Cardiac muscle cell (in vitro differentiated cells and primary cell): ENCODE results near the gene TMEM221. TPM values are rescaled to one million over a fixed set of nuclear protein-coding genes. Genes with fewer than 3 reads are reported as not detected.

Experiments
- DNase-seq, 2 donors: peaks; one replicate each; pipeline versions ENCODE4 v3.0.0 to v3.0.0-alpha.2; 2010 to 2017; ENCODE audit warnings: low read depth in 1 of 2, low spot score in 1 of 2
- H3K27ac ChIP-seq: fragments of 200-600 bp; sonication (generic); 2 replicates; pipeline ENCODE4 v1.5.1; 2016
- H3K27me3 ChIP-seq: fragments of 200-600 bp; sonication (generic); 2 replicates; pipeline ENCODE4 v1.6.0; 2016; ENCODE audit warnings: control low read depth
- H3K36me3 ChIP-seq: fragments of 200-600 bp; sonication (generic); 2 replicates; pipeline ENCODE4 v1.5.1; 2016; ENCODE audit warnings: control low read depth
- H3K4me1 ChIP-seq: fragments of 200-600 bp; sonication (generic); 2 replicates; pipeline ENCODE4 v1.8.1; 2017; ENCODE audit warnings: low read depth, mild to moderate bottlenecking, mixed run types
- H3K4me3 ChIP-seq: fragments of 200-600 bp; sonication (generic); 2 replicates; pipeline ENCODE4 v1.5.1; 2016; ENCODE audit warnings: mild to moderate bottlenecking
- H3K9me3 ChIP-seq: fragments of 200-600 bp; sonication (generic); 2 replicates; pipeline ENCODE4 v1.5.1; 2017; ENCODE audit warnings: low read depth, mild to moderate bottlenecking, control low read depth
- CTCF ChIP-seq: IDR thresholded peaks from 2 replicates; pipeline ENCODE4 v1.5.1; 2012; ENCODE audit warnings: low read depth, mild to moderate bottlenecking, low read length
- polyA plus RNA-seq: library from polyadenylated mRNA; unstranded; fragments of >200 nt; fragmentation: Nextera tagmentation; extraction: Ambion mirVana; gene quantifications from 2 replicates; pipeline ENCODE4 v1.2.1, GENCODE V29; 2016
- total RNA-seq: library from RNA; depleted of rRNA; stranded (reverse); fragments of >200 nt; gene quantifications from 2 replicates; pipeline ENCODE4 v1.2.3, GENCODE V29; 2016

Gene TMEM221
- total and polyA plus RNA-seq, 2 experiments from 2014 or later, result 3.2 to 5.7 TPM

- H3K27ac ChIP-seq, result peak overlapping the region; percentile 70
Observed at GRCh38 chr19:17402982-17403855, 45.2 kb downstream of the TMEM221 start.

GRCh38 chr19:17401628-17402027, 46.8 kb downstream of the TMEM221 start:
- Histone ChIP-seq H3K4me1 (peaks cover 21% of the 10 kb centered on the region), H3K4me3 (no peak overlapping the region), H3K27ac (no peak overlapping the region), H3K36me3 (no peaks in the 10 kb centered on the region), H3K9me3 (no peaks in the 10 kb centered on the region), H3K27me3 (no peaks in the 10 kb centered on the region)
- DNase-seq, result no peak
- TF ChIP-seq CTCF, result no peak

More at GRCh38 chr19:17402982-17403855, 45.2 kb downstream of the TMEM221 start:
- no peaks in the 10 kb centered on the region for H3K9me3 ChIP-seq
- no peaks in the 10 kb centered on the region for H3K36me3 ChIP-seq
- peak overlapping the region; percentile 27 for H3K4me3 ChIP-seq
- TF ChIP-seq CTCF, result no peak
- H3K4me1 ChIP-seq, result peaks cover 32% of the 10 kb centered on the region
- no peaks in the 10 kb centered on the region for H3K27me3 ChIP-seq
- DNase-seq, result peak; percentile 31 to 75

GRCh38 chr19:17398902-17399527, 49.5 kb downstream of the TMEM221 start:
- TF ChIP-seq CTCF, result no peak
- H3K9me3 ChIP-seq, result no peaks in the 10 kb centered on the region
- no peaks in the 10 kb centered on the region for H3K27me3 ChIP-seq
- no peak overlapping the region for H3K4me3 ChIP-seq
- no peak overlapping the region for H3K27ac ChIP-seq
- H3K36me3 ChIP-seq, result no peaks in the 10 kb centered on the region
- DNase-seq, result no peak
- no peaks in the 10 kb centered on the region for H3K4me1 ChIP-seq

- Histone ChIP-seq H3K4me1 (peaks cover 5% of the 10 kb centered on the region), H3K36me3 (no peaks in the 10 kb centered on the region), H3K9me3 (no peaks in the 10 kb centered on the region), H3K27me3 (no peaks in the 10 kb centered on the region), H3K27ac (peak overlapping the region; percentile 39), H3K4me3 (no peak overlapping the region)
- peak; percentile 51 to 84 for DNase-seq
- peak; percentile 82 for TF ChIP-seq CTCF
Observed at GRCh38 chr19:17394891-17395415, 53.5 kb downstream of the TMEM221 start.

GRCh38 chr19:17393914-17394313, 54.6 kb downstream of the TMEM221 start, which contains the start of gene CCDC194:
Gene CCDC194, minus strand, starts transcription at chr19:17394196. Its CDS starts 38 bp downstream, at chr19:17394158.
- Histone ChIP-seq H3K4me1 (peaks cover 5% of the 10 kb centered on the region), H3K36me3 (no peaks in the 10 kb centered on the region), H3K27ac (no peak within 1 kb of the TSS), H3K27me3 (no peaks in the 10 kb centered on the region), H3K9me3 (no peaks in the 10 kb centered on the region), H3K4me3 (no peak within 1 kb of the TSS)
- DNase-seq, result no peak
- TF ChIP-seq CTCF, result no peak
